Panc1 (cell line): Measurements from ENCODE around the gene PIP5K1A. TPM values are rescaled to one million over a fixed set of nuclear protein-coding genes. Genes with fewer than 3 reads are reported as not detected.

Experiments used
- ATAC-seq: fragments of 200-7000 bp; cut with Tn5 transposase; 2 replicates; pipeline ENCODE4 v1.9.1; 2020; ENCODE audit warnings: mild to moderate bottlenecking, moderate library complexity
- BruUV-seq: library from RNA; stranded (reverse); fragments of 400-500 nt; replicated peaks from 2 replicates; lab custom pipeline; 2021; lab: Mats Ljungman, UMichigan
- CTCF ChIA-PET: fragments of 300-600 bp; sonication (Branson Sonifier 250); formaldehyde crosslinking; loops from one replicate; lab custom pipeline; 2022; ENCODE audit warnings: antibody characterized with exemption; lab: Charles Lee
- POLR2A ChIA-PET: fragments of 300-600 bp; sonication (Branson Sonifier 250); formaldehyde crosslinking; loops from one replicate; lab custom pipeline; 2022; ENCODE audit warnings: antibody characterized with exemption; lab: Charles Lee
- DNase-seq: peaks from one replicate; pipeline ENCODE4 v3.0.0-alpha.2; 2010; ENCODE audit warnings: low read depth, low spot score
- H3K27ac ChIP-seq: 2 replicates; pipeline ENCODE4 v1.5.1; 2011; ENCODE audit warnings: mild to moderate bottlenecking, low read length, inconsistent platforms
- H3K27me3 ChIP-seq: fragments of 200-500 bp; sonication (Bioruptor generic); 2 replicates; pipeline ENCODE4 v1.6.0; 2014; ENCODE audit warnings: low read length, inconsistent platforms; ENCODE audit not compliant: control insufficient read depth, insufficient read depth
- H3K36me3 ChIP-seq: fragments of 200-500 bp; sonication (Bioruptor generic); 2 replicates; pipeline ENCODE4 v1.5.1; 2014; ENCODE audit warnings: inconsistent platforms, mild to moderate bottlenecking, low read length, moderate library complexity; ENCODE audit not compliant: control insufficient read depth, insufficient read depth
- H3K4me1 ChIP-seq: 2 replicates; pipeline ENCODE4 v1.5.1; 2011; ENCODE audit warnings: inconsistent platforms, mild to moderate bottlenecking, low read length, moderate library complexity; ENCODE audit not compliant: control insufficient read depth, insufficient read depth
- H3K4me3 ChIP-seq, 2 experiments: 2 replicates each; pipeline ENCODE4 v1.5.1; 2011 to 2012; ENCODE audit warnings: low read depth in 2 of 2, low read length in 2 of 2, mild to moderate bottlenecking in 2 of 2, inconsistent platforms in 1 of 2, moderate library complexity in 1 of 2
- H3K9me3 ChIP-seq: fragments of 200-500 bp; sonication (Bioruptor generic); 2 replicates; pipeline ENCODE4 v1.5.1; 2014; ENCODE audit warnings: low read depth, mild to moderate bottlenecking, inconsistent platforms, low read length, moderate library complexity; ENCODE audit not compliant: control insufficient read depth, insufficient read depth
- CTCF ChIP-seq: fragments of 450-650 bp; IDR thresholded peaks from 2 replicates; pipeline ENCODE4 v1.5.1; 2017; ENCODE audit warnings: mild to moderate bottlenecking
- POLR2AphosphoS5 ChIP-seq: IDR thresholded peaks from 2 replicates; pipeline ENCODE4 v1.6.1; 2012; ENCODE audit warnings: mild to moderate bottlenecking, low read depth, low read length, moderate library complexity
- SIN3A ChIP-seq: IDR thresholded peaks from 2 replicates; pipeline ENCODE4 v1.6.1; 2012; ENCODE audit warnings: low read depth, mild to moderate bottlenecking, low read length, moderate library complexity, borderline replicate concordance; ENCODE audit not compliant: insufficient read depth
- TCF7L2 ChIP-seq: IDR thresholded peaks from 2 replicates; pipeline ENCODE4 v1.6.1; 2011; ENCODE audit warnings: mild to moderate bottlenecking, low read depth, low read length, inconsistent platforms
- in situ Hi-C: cut with HindIII; loops from 2 replicates; pipeline ENCODE4 v1.10.0; 2016; ENCODE audit warnings: low sequenced_read_pairs, low pct_unique_long_range_greater_than_20kb
- intact Hi-C: fragments of 100-400 bp; cut with micrococcal nuclease; formaldehyde crosslinking; loops from one replicate; pipeline ENCODE4 v1.10.0; 2022; ENCODE audit not compliant: unreplicated experiment
- total RNA-seq: library from RNA; stranded (reverse); gene quantifications from one replicate; pipeline ENCODE4 v1.2.1, GENCODE V29; 2021; ENCODE audit not compliant: unreplicated experiment
- TF ChIP-seq, protein P1 (sequence below), 2 experiments: IDR thresholded peaks; 2 replicates each; pipeline ENCODE4 v1.6.1; 2011 to 2012; ENCODE audit warnings: low read depth in 2 of 2, control low read depth in 1 of 2, low read length in 1 of 2, mild to moderate bottlenecking in 1 of 2, moderate library complexity in 1 of 2; ENCODE audit not compliant: insufficient read depth in 1 of 2

PIP5K1A gene
- total RNA-seq, 1 experiment from 2014 or later, result 78.9 TPM

- 0 out of 2 replicates have a peak, but pooled peaks cover 3% of the 10 kb centered on the region for H3K36me3 ChIP-seq
Observed at GRCh38 chr1:151213560-151213959, 15.2 kb downstream of the PIP5K1A start.

GRCh38 chr1:151221616-151222015 is 23.3 kb downstream of the PIP5K1A start:
- intact Hi-C loops, result no loop called here

More at GRCh38 chr1:151213560-151213959, 15.2 kb downstream of the PIP5K1A start:
- intact Hi-C loops, result no loop called here
- Histone ChIP-seq H3K27me3 (no peaks in the 10 kb centered on the region), H3K4me1 (no peaks in the 10 kb centered on the region), H3K4me3 (no peak overlapping the region), H3K9me3 (no peaks in the 10 kb centered on the region), H3K27ac (no peak overlapping the region)
- ChIA-PET CTCF (no interaction called here), POLR2A (interaction anchor here (0.5 kb wide), 2 partner anchors 10 to 1766 kb away, joined by 3 to 7 read pairs; no protein-coding TSS in a partner anchor)
- no peak for ATAC-seq
- TSS peak; percentile 28 for BruUV-seq
- DNase-seq, result no peak
- TF ChIP-seq, protein P1, sequence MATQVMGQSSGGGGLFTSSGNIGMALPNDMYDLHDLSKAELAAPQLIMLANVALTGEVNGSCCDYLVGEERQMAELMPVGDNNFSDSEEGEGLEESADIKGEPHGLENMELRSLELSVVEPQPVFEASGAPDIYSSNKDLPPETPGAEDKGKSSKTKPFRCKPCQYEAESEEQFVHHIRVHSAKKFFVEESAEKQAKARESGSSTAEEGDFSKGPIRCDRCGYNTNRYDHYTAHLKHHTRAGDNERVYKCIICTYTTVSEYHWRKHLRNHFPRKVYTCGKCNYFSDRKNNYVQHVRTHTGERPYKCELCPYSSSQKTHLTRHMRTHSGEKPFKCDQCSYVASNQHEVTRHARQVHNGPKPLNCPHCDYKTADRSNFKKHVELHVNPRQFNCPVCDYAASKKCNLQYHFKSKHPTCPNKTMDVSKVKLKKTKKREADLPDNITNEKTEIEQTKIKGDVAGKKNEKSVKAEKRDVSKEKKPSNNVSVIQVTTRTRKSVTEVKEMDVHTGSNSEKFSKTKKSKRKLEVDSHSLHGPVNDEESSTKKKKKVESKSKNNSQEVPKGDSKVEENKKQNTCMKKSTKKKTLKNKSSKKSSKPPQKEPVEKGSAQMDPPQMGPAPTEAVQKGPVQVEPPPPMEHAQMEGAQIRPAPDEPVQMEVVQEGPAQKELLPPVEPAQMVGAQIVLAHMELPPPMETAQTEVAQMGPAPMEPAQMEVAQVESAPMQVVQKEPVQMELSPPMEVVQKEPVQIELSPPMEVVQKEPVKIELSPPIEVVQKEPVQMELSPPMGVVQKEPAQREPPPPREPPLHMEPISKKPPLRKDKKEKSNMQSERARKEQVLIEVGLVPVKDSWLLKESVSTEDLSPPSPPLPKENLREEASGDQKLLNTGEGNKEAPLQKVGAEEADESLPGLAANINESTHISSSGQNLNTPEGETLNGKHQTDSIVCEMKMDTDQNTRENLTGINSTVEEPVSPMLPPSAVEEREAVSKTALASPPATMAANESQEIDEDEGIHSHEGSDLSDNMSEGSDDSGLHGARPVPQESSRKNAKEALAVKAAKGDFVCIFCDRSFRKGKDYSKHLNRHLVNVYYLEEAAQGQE (IDR thresholded peaks at IDR 0.05; ENCODE audit: insufficient read depth in 1 of 2, low read depth in 2 of 2, low read length in 1 of 2), result no peak
- TF ChIP-seq SIN3A, result no peak
- no peak for TF ChIP-seq CTCF
- no peak for TF ChIP-seq TCF7L2
- TF ChIP-seq POLR2AphosphoS5, result no peak
- in situ Hi-C loops, result no loop called here

More at GRCh38 chr1:151221616-151222015, 23.3 kb downstream of the PIP5K1A start:
- H3K27me3 ChIP-seq, result no peaks in the 10 kb centered on the region
- no peak for ATAC-seq
- H3K9me3 ChIP-seq, result no peaks in the 10 kb centered on the region
- H3K4me1 ChIP-seq, result no peaks in the 10 kb centered on the region
- no peaks in the 10 kb centered on the region; the same call in 1 of the 2 replicates for H3K36me3 ChIP-seq
- H3K27ac ChIP-seq, result no peak overlapping the region
- ChIA-PET CTCF (no interaction called here), POLR2A (interaction anchor here (0.6 kb wide), 1 partner anchor 10 kb away, joined by 3 read pairs; no protein-coding TSS in a partner anchor)
- DNase-seq, result no peak
- in situ Hi-C loops, result no loop called here
- no peak overlapping the region for H3K4me3 ChIP-seq
- TF ChIP-seq POLR2AphosphoS5, result no peak
- no peak for TF ChIP-seq CTCF
- TF ChIP-seq, protein P1 (IDR thresholded peaks at IDR 0.05; ENCODE audit: insufficient read depth in 1 of 2, low read depth in 2 of 2, low read length in 1 of 2), result no peak
- TF ChIP-seq TCF7L2, result no peak
- no peak for TF ChIP-seq SIN3A
- BruUV-seq, result no TSS peak
